HEK293 (cell line): ENCODE results near the gene PPP1R10.

Experiments used
- CTCF ChIA-PET: fragments of 350-600 bp; formaldehyde crosslinking; extraction: SDS; loops from one replicate; lab custom pipeline; 2021; ENCODE audit warnings: antibody characterized with exemption; lab: Yijun Ruan, JAX
- POLR2A ChIA-PET: fragments of 300-600 bp; formaldehyde crosslinking; extraction: SDS; loops from one replicate; lab custom pipeline; 2020; ENCODE audit warnings: antibody characterized with exemption, inconsistent platforms; lab: Yijun Ruan, JAX
- H3K27ac ChIP-seq: fragments of 200-500 bp; sonication (Bioruptor generic); 2 replicates; pipeline ENCODE4 v1.5.1; 2014; ENCODE audit warnings: low read depth, low read length, control low read depth, inconsistent platforms; ENCODE audit errors: extremely low read depth
- H3K36me3 ChIP-seq, 2 experiments: fragments of 200-500 bp in 1 of 2; sonication (Bioruptor generic) in 1 of 2; 1 replicate in 1 of 2; 2 replicates in 1 of 2; pipeline ENCODE4 v1.5.1; 2014 to 2017; ENCODE audit warnings: inconsistent platforms in 2 of 2, low read length in 2 of 2; ENCODE audit not compliant: control insufficient read depth in 2 of 2, insufficient read depth in 1 of 2
- H3K4me1 ChIP-seq: fragments of 200-500 bp; sonication (Bioruptor generic); 2 replicates; pipeline ENCODE4 v1.5.1; 2014; ENCODE audit warnings: mild to moderate bottlenecking, low read length, inconsistent platforms; ENCODE audit not compliant: control insufficient read depth, insufficient read depth
- H3K4me3 ChIP-seq: 2 replicates; pipeline ENCODE4 v1.5.1; 2011; ENCODE audit warnings: low read depth, mild to moderate bottlenecking, control low read depth, low read length, moderate library complexity
- H3K9me3 ChIP-seq: fragments of 200-500 bp; sonication (Bioruptor generic); 2 replicates; pipeline ENCODE4 v1.5.1; 2014; ENCODE audit warnings: low read depth, low read length, inconsistent platforms; ENCODE audit not compliant: control insufficient read depth, insufficient read depth
- KLF16 ChIP-seq: fragments of 450-650 bp; formaldehyde crosslinking; IDR thresholded peaks from 2 replicates; pipeline ENCODE4 v1.5.1; 2017; ENCODE audit warnings: missing biosample characterization, missing genetic modification characterization
- TSHZ1 ChIP-seq: fragments of 450-650 bp; formaldehyde crosslinking; IDR thresholded peaks from 2 replicates; pipeline ENCODE4 v1.5.1; 2016; ENCODE audit warnings: missing biosample characterization, missing genetic modification characterization, borderline replicate concordance
- ZBTB20 ChIP-seq: fragments of 450-650 bp; formaldehyde crosslinking; IDR thresholded peaks from 2 replicates; pipeline ENCODE4 v1.5.1; 2016; ENCODE audit warnings: missing biosample characterization, missing genetic modification characterization
- ZNF10 ChIP-seq: fragments of 450-650 bp; formaldehyde crosslinking; IDR thresholded peaks from 2 replicates; pipeline ENCODE4 v1.5.1; 2017; ENCODE audit warnings: missing biosample characterization, missing genetic modification characterization
- ZNF132 ChIP-seq: fragments of 450-650 bp; formaldehyde crosslinking; IDR thresholded peaks from 2 replicates; pipeline ENCODE4 v1.5.1; 2017; ENCODE audit warnings: missing biosample characterization, missing genetic modification characterization, borderline replicate concordance
- ZNF24 ChIP-seq: fragments of 450-650 bp; formaldehyde crosslinking; IDR thresholded peaks from 2 replicates; pipeline ENCODE4 v1.5.1; 2016; ENCODE audit warnings: missing biosample characterization, missing genetic modification characterization
- ZNF302 ChIP-seq: fragments of 450-650 bp; formaldehyde crosslinking; IDR thresholded peaks from 2 replicates; pipeline ENCODE4 v1.5.1; 2016; ENCODE audit warnings: missing biosample characterization, missing genetic modification characterization, low read depth
- ZNF335 ChIP-seq: fragments of 450-650 bp; formaldehyde crosslinking; conservative IDR thresholded peaks from 2 replicates; pipeline ENCODE4 v1.5.1; 2016; ENCODE audit warnings: missing biosample characterization, missing genetic modification characterization
- ZNF350 ChIP-seq: fragments of 450-650 bp; formaldehyde crosslinking; IDR thresholded peaks from 2 replicates; pipeline ENCODE4 v1.5.0; 2017; ENCODE audit warnings: missing biosample characterization, mild to moderate bottlenecking, missing genetic modification characterization
- ZNF449 ChIP-seq: fragments of 450-650 bp; formaldehyde crosslinking; IDR thresholded peaks from 2 replicates; pipeline ENCODE4 v1.5.1; 2017; ENCODE audit warnings: missing biosample characterization, mild to moderate bottlenecking, missing genetic modification characterization, moderate library complexity
- ZNF501 ChIP-seq: fragments of 450-650 bp; formaldehyde crosslinking; IDR thresholded peaks from 2 replicates; pipeline ENCODE4 v1.5.1; 2016; ENCODE audit warnings: missing biosample characterization, missing genetic modification characterization
- ZNF600 ChIP-seq: fragments of 450-650 bp; formaldehyde crosslinking; IDR thresholded peaks from 2 replicates; pipeline ENCODE4 v1.5.1; 2016; ENCODE audit warnings: missing biosample characterization, missing genetic modification characterization
- ZNF610 ChIP-seq: fragments of 450-650 bp; formaldehyde crosslinking; IDR thresholded peaks from 2 replicates; pipeline ENCODE4 v1.5.1; 2016; ENCODE audit warnings: missing biosample characterization, missing genetic modification characterization, borderline replicate concordance
- ZNF707 ChIP-seq: fragments of 450-650 bp; formaldehyde crosslinking; IDR thresholded peaks from 2 replicates; pipeline ENCODE4 v1.5.1; 2016; ENCODE audit warnings: missing biosample characterization, missing genetic modification characterization

The PPP1R10 gene

DNA sequence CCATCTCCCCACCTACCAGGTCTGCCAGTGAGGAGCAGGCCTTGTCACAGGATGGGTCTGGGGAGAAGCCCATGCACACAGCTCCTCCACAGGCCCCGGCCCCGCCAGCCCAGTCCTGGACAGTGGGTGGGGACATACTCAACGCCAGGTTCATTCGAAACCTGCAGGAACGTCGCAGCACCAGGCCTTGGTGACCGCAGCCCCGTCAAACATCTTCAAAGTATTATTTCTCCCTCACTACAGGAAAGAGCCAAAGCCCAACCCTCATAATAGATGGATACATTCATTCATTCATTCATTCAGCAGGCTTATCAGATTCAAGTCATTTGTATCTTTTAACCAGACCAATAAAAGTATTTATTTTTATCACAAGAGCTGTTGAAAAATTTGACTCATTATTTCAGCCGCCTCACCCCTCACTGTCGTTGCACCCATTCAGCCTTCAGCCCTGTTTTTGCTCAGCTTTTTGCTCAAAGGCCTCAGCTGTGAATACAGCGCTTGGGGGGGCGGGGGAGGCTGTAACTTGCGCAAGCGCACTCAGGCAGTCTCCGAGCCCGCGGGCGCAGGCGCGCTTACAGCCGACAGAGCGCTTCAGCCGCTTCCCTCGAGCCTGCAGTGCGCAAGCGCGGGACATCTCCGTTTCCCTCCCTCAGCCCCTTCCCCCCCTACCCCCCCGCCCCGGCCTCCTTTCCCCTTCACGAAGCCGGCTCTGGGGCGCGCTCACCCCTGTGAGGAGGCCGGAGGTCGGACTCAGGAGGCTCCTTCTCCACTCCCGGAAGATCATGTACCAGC, 29.6 kb upstream of the PPP1R10 start, which contains the start of gene C6orf136:
TSS of gene C6orf136 (plus strand) at position 684 of the 792 bp plus-strand sequence. CDS start at position 783, 99 bp downstream.
- Histone ChIP-seq H3K9me3 (no peaks in the 10 kb centered on the region), H3K27ac (peak within 1 kb of the TSS; percentile 96), H3K4me1 (peaks cover 8% of the 10 kb centered on the region), H3K36me3 (peaks cover 31 to 58% of the 10 kb centered on the region in 2 experiments), H3K4me3 (peak within 1 kb of the TSS; percentile 88)
- TF ChIP-seq ZNF302 (no peak), ZNF24 (tag by site-specific recombination) (peak; percentile 97), ZNF449 (peak; percentile 96)
- ChIA-PET CTCF (interaction anchor here (0.5 to 1.5 kb wide), 8 partner anchors 13 to 678 kb away, joined by 3 to 9 read pairs (median 4); partner anchors contain the start of gene DHX16), POLR2A (interaction anchor here (0.6 to 1.7 kb wide), 15 partner anchors 8 to 97 kb away, joined by 3 to 20 read pairs (median 4); partner anchors contain the start of genes ABCF1, ATAT1, MDC1 and MRPS18B)

DNA sequence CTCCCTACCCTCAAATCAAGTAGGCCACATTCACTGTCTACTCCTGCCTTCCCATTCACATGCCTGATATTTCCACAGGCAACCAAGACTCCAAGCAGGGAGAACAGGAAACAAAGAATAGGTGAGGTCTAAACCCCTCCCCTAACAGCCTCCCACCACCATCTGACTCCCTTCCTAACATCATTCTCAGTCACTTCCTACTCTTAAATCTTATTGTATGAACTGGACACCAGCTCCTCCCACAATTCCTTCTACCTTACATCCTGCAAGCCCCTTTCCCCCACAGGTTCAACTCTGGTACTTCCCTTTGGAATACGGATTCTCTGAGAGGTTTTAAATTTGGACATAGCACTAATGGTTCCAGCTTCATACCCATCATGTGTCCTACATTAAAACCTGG, 28.9 kb upstream of the PPP1R10 start:
- peaks cover 8% of the 10 kb centered on the region for H3K4me1 ChIP-seq
- ChIA-PET POLR2A (interaction anchor here (0.6 to 1.7 kb wide), 8 partner anchors 16 to 76 kb away, joined by 3 to 20 read pairs (median 4); partner anchors contain the start of genes ABCF1, ATAT1 and MDC1), CTCF (interaction anchor here (0.9 to 2.1 kb wide), 7 partner anchors 12 to 104 kb away, joined by 3 to 9 read pairs (median 5); partner anchors contain the start of gene DHX16)
- H3K27ac ChIP-seq, result peak overlapping the region; percentile 13
- H3K9me3 ChIP-seq, result no peaks in the 10 kb centered on the region
- TF ChIP-seq ZNF350 (tag by site-specific recombination) (no peak), ZNF335 (tag by site-specific recombination) (no peak), ZNF501 (tag by site-specific recombination) (no peak), ZNF610 (no peak)
- peaks cover 26 to 58% of the 10 kb centered on the region in 2 experiments for H3K36me3 ChIP-seq
- no peak overlapping the region; the same call in 1 of the 2 replicates for H3K4me3 ChIP-seq

- no peak for TF ChIP-seq KLF16 (tag by site-specific recombination)
- no peak for TF ChIP-seq ZNF10
- no peak for TF ChIP-seq ZBTB20 (tag by site-specific recombination)
- no peak for TF ChIP-seq ZNF132 (tag by site-specific recombination)
- TF ChIP-seq TSHZ1, result no peak
- no peak for TF ChIP-seq ZNF707
- TF ChIP-seq ZNF600, result peak; percentile 57; the same call in 1 of the 2 replicates
- Histone ChIP-seq H3K4me1 (peaks cover 8% of the 10 kb centered on the region), H3K27ac (no peak overlapping the region), H3K36me3 (peaks cover 22 to 61% of the 10 kb centered on the region in 2 experiments; a peak in 2 of 3 replicates), H3K9me3 (no peaks in the 10 kb centered on the region), H3K4me3 (no peak overlapping the region)
- POLR2A ChIA-PET, result interaction anchor here (0.5 to 1.5 kb wide), 5 partner anchors 8 to 30 kb away, joined by 3 to 4 read pairs (median 3); partner anchors contain the start of genes MRPS18B and PPP1R10
- CTCF ChIA-PET, result interaction anchor here (0.6 to 2.1 kb wide), 5 partner anchors 27 to 88 kb away, joined by 3 to 9 read pairs (median 4); partner anchors contain the start of gene PRR3
Observed at GRCh38 chr6:30644769-30645168, 27.7 kb upstream of the PPP1R10 start.
